ENCODE data around the gene IDH3B. TPM values are rescaled to one million over a fixed set of nuclear protein-coding genes. Genes with fewer than 3 reads are reported as not detected.

The IDH3B gene
- total RNA-seq (2021; ENCODE audit: unreplicated experiment) (132 TPM), Bru-seq, nascent RNA (percentile 85 among the genes with signal in this experiment), BruChase-seq, experiment 1, labeled RNA remaining after a 6-hour chase (percentile 94 among the genes with signal in this experiment), BruChase-seq, experiment 2, labeled RNA remaining after a 2-hour chase (percentile 90 among the genes with signal in this experiment)
- polyA plus RNA-seq (2012): 174 and 176 TPM in 2 replicates
- long read RNA-seq, transcript IDH3B-201 (12 exons, 1,545 nt): major isoform, 90 of 180 reads
- long read RNA-seq, transcript IDH3B-206 (13 exons, 1,279 nt): minor isoform, 24 of 180 reads
- long read RNA-seq, partial matches to known transcripts: 18 of 180 reads
- long read RNA-seq, other reads (novel, unspliced or antisense): 46 of 180 reads

GRCh38 chr20:2663887-2664719 is at the start of gene IDH3B:
IDH3B (minus strand) TSS chr20:2664216; CDS start chr20:2664188, 28 bp downstream.
- ChIA-PET CTCF (no interaction called here), RAD21 (ENCODE audit: low non-redundant PET in 1 of 2, low total read pairs in 2 of 2, uncharacterized antibody in 2 of 2, unreplicated experiment in 2 of 2) (no interaction called here), POLR2A (interaction anchor here (0.9 to 2.5 kb wide), 2 partner anchors 9 to 12 kb away, joined by 4 to 28 read pairs; partner anchors contain the start of gene NOP56)
- Histone ChIP-seq H3K9ac (ENCODE audit: low read length) (peak within 1 kb of the TSS; percentile 97), H3K9me3 (ENCODE audit: control insufficient read depth in 1 of 2, insufficient read depth in 1 of 2, low read depth in 1 of 2, low read length in 2 of 2) (no peaks in the 10 kb centered on the region), H3K79me2 (ENCODE audit: insufficient read depth, low read length) (peaks cover 33% of the 10 kb centered on the region), H3K27ac (ENCODE audit: low read depth, low read length) (peak within 1 kb of the TSS; percentile 63), H3K36me3 (ENCODE audit: control insufficient read depth in 1 of 2, insufficient read depth in 2 of 2, low read length in 2 of 2) (peaks cover 9 to 27% of the 10 kb centered on the region in 2 experiments; a peak in 3 of 4 replicates), H3K9me2 (ENCODE audit: insufficient read depth) (no peaks in the 10 kb centered on the region), H4K20me1 (ENCODE audit: insufficient read depth) (peaks cover 2% of the 10 kb centered on the region; the same call in 1 of the 2 replicates), H3K4me3 (replicated peaks in 1 of 2; ENCODE audit: low read depth in 1 of 2, low read length in 2 of 2) (peak within 1 kb of the TSS; percentile 74 to 100), H2AFZ (ENCODE audit: low read depth, low read length, poor library complexity, severe bottlenecking) (no peak within 1 kb of the TSS), H3K4me2 (ENCODE audit: low read length) (peak within 1 kb of the TSS; percentile 92), H3K4me1 (ENCODE audit: control insufficient read depth in 1 of 2, insufficient read depth in 2 of 2, low read length in 2 of 2) (peaks cover 5 to 14% of the 10 kb centered on the region in 2 experiments), H3K27me3 (ENCODE audit: insufficient read depth, low read length) (no peaks in the 10 kb centered on the region)
- intact Hi-C loops (cut with micrococcal nuclease): no loop called here
- peak; percentile 88 for ATAC-seq
- BruUV-seq (replicated peaks): TSS peak; percentile 100
- DNase-seq (ENCODE audit: low read depth, low spot score): peak; percentile 71
- TF ChIP-seq ZBTB33 (IDR thresholded peaks at IDR 0.05; ENCODE audit: extremely low read depth, insufficient replicate concordance, low read length): peak; percentile 59
- no peak for TF ChIP-seq ATF3 (IDR thresholded peaks at IDR 0.05)
- TF ChIP-seq SRF (IDR thresholded peaks at IDR 0.05; ENCODE audit: low read depth): peak; percentile 96
- TF ChIP-seq REST (IDR thresholded peaks at IDR 0.05; ENCODE audit: low read depth): no peak
- TF ChIP-seq MAX (IDR thresholded peaks at IDR 0.05): peak; percentile 85
- TF ChIP-seq CEBPB (IDR thresholded peaks at IDR 0.05; ENCODE audit: low read depth): no peak
- TF ChIP-seq ZFX (IDR thresholded peaks at IDR 0.05): peak; percentile 24; the same call in 1 of the 2 replicates
- peak; percentile 46; the same call in 1 of the 2 replicates for TF ChIP-seq SP1 (IDR thresholded peaks at IDR 0.05; ENCODE audit: low read depth)
- TF ChIP-seq POLR2A (IDR thresholded peaks at IDR 0.05; ENCODE audit: borderline replicate concordance, extremely low read depth, insufficient read depth, insufficient read length): peak; percentile 69
- no peak for TF ChIP-seq RAD21 (IDR thresholded peaks at IDR 0.05; ENCODE audit: low read depth)
- no peak for TF ChIP-seq EZH2phosphoT487 (IDR thresholded peaks at IDR 0.05; ENCODE audit: borderline replicate concordance)
- no peak for TF ChIP-seq CTCF (IDR thresholded peaks at IDR 0.05 in 2 of 3, conservative IDR thresholded peaks at IDR 0.05 in 1 of 3; ENCODE audit: borderline replicate concordance in 1 of 3, insufficient read depth in 1 of 3, low read depth in 2 of 3, low read length in 2 of 3)
- TF ChIP-seq EGR1 (IDR thresholded peaks at IDR 0.05; ENCODE audit: low read depth): peak; percentile 70
- TF ChIP-seq ELF1 (IDR thresholded peaks at IDR 0.05; ENCODE audit: borderline replicate concordance, low read depth): peak; percentile 85; the same call in 1 of the 2 replicates
- TF ChIP-seq FOSL1 (IDR thresholded peaks at IDR 0.05; ENCODE audit: low read depth): no peak
- TF ChIP-seq TCF7L2 (IDR thresholded peaks at IDR 0.05; ENCODE audit: borderline replicate concordance, extremely low read depth, insufficient read depth, insufficient read length): no peak
- no peak for TF ChIP-seq JUND (IDR thresholded peaks at IDR 0.05)
